Neural progenitor cell (in vitro differentiated cells): ENCODE measurements around the gene SNTG2.

Experiments
- CTCF ChIP-seq: fragments of 200-600 bp; sonication (generic); IDR thresholded peaks from 2 replicates; pipeline ENCODE4 v1.5.1; 2017; ENCODE audit warnings: antibody characterized with exemption, mild to moderate bottlenecking
- EZH2 ChIP-seq: fragments of 200-600 bp; sonication (generic); IDR thresholded peaks from 2 replicates; pipeline ENCODE4 v1.6.1; 2017; ENCODE audit warnings: antibody characterized with exemption, mild to moderate bottlenecking, moderate library complexity
- EZH2phosphoT487 ChIP-seq: fragments of 200-600 bp; sonication (generic); IDR thresholded peaks from 2 replicates; pipeline ENCODE4 v1.6.1; 2017; ENCODE audit warnings: antibody characterized with exemption

DNA sequence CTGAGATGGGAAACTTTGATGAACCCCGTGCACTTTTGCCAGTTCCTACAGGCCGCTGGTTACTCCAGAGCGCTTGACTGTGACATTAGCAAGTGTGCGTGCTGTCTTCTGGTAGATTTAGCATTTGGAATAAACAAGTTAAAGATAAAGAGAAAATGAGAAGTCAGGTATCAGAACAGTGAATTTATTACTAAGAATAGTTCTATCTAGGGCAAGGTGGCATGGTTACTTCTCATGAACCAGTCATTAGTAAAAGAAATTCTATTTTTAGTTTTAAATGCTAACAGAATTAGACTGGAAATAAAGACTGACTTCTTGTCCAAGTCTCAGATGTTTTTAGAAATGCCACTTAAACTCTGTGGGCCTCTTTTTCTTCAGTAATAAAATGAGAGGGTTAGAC lies 258.6 kb downstream of the SNTG2 start:
- TF ChIP-seq CTCF (no peak), EZH2 (no peak), EZH2phosphoT487 (no peak)
